CD4-positive, CD25-positive, alpha-beta regulatory T cell (primary cell): ENCODE results near the gene MKI67. TPM values are rescaled to one million over a fixed set of nuclear protein-coding genes. Genes with fewer than 3 reads are reported as not detected.

Experiments
- ATAC-seq, 2 donors: fragments of 150-1000 bp; cut with Tn5 transposase; one replicate each; pipeline ENCODE4 v1.10.0; 2021; ENCODE audit warnings: low read depth in 2 of 2, moderate number of reproducible peaks in 2 of 2, moderate library complexity in 1 of 2
- DNase-seq, 3 donors: peaks; one replicate each; pipeline versions ENCODE4 v3.0.0 to v3.0.0-alpha.2; 2012 to 2022; ENCODE audit warnings: mixed read lengths in 1 of 3
- H3K27ac ChIP-seq: one replicate; pipeline ENCODE4 v1.7.0; 2013; ENCODE audit warnings: mild to moderate bottlenecking, low read length; ENCODE audit not compliant: insufficient read depth, poor library complexity, severe bottlenecking
- H3K27me3 ChIP-seq: one replicate; pipeline ENCODE4 v1.7.0; 2013; ENCODE audit warnings: low read length; ENCODE audit not compliant: control insufficient read depth, insufficient read depth
- H3K36me3 ChIP-seq: one replicate; pipeline ENCODE4 v1.7.0; 2013; ENCODE audit warnings: mild to moderate bottlenecking, low read length, moderate library complexity; ENCODE audit not compliant: control insufficient read depth, insufficient read depth
- H3K4me1 ChIP-seq: 2 replicates; pipeline ENCODE4 v1.7.0; 2013; ENCODE audit warnings: mild to moderate bottlenecking, low read length; ENCODE audit not compliant: insufficient read depth, control insufficient read depth, poor library complexity, severe bottlenecking
- H3K4me3 ChIP-seq: one replicate; pipeline ENCODE4 v1.7.0; 2013; ENCODE audit warnings: low read depth, mild to moderate bottlenecking, low read length, moderate library complexity
- H3K9me3 ChIP-seq, 2 experiments: 1 replicate in 1 of 2; 2 replicates in 1 of 2; pipeline ENCODE4 v1.7.0; 2013; ENCODE audit warnings: low read length in 2 of 2, mild to moderate bottlenecking in 1 of 2, moderate library complexity in 1 of 2; ENCODE audit not compliant: control insufficient read depth in 2 of 2
- H3K27ac Mint-ChIP-seq, 3 donors: one replicate each; pipeline ENCODE4 v1.8.0; 2020 to 2022; ENCODE audit warnings: mild to moderate bottlenecking in 3 of 3, mixed read lengths in 3 of 3, moderate library complexity in 2 of 3
- H3K27me3 Mint-ChIP-seq: one replicate; pipeline ENCODE4 v1.8.0; 2022; ENCODE audit warnings: mild to moderate bottlenecking, mixed read lengths
- H3K36me3 Mint-ChIP-seq: one replicate; pipeline ENCODE4 v1.8.0; 2020; ENCODE audit warnings: mixed read lengths
- H3K4me1 Mint-ChIP-seq, 4 donors: one replicate each; pipeline ENCODE4 v1.8.0; 2020 to 2022; ENCODE audit warnings: mixed read lengths in 4 of 4, mild to moderate bottlenecking in 1 of 4
- H3K4me3 Mint-ChIP-seq, 4 donors: one replicate each; pipeline ENCODE4 v1.8.0; 2020 to 2022; ENCODE audit warnings: mild to moderate bottlenecking in 4 of 4, mixed read lengths in 4 of 4, moderate library complexity in 3 of 4
- H3K9me3 Mint-ChIP-seq, 7 donors: one replicate each; pipeline ENCODE4 v1.8.0; 2020 to 2022; ENCODE audit warnings: mixed read lengths in 7 of 7, mild to moderate bottlenecking in 3 of 7, moderate library complexity in 2 of 7
- polyA plus RNA-seq, 4 donors: library from polyadenylated mRNA; unstranded; fragments of 300-500 nt; fragmentation: Illumina TruSeq; gene quantifications; one replicate each; pipeline ENCODE4 v1.2.3, GENCODE V29; 2021
- total RNA-seq: library from RNA; stranded (reverse); gene quantifications from one replicate; pipeline ENCODE4 v1.2.3, GENCODE V29; 2022

MKI67 gene
- total and polyA plus RNA-seq, 5 donors from 2014 or later: 0.06 to 13.5 (median 0.90) TPM

GRCh38 chr10:128156999-128157755 is 31.0 kb upstream of the MKI67 start:
- Histone ChIP-seq H3K9me3 (no peaks in the 10 kb centered on the region), H3K36me3 (no peaks in the 10 kb centered on the region), H3K27me3 (peaks cover 5% of the 10 kb centered on the region), H3K4me1 (no peaks in the 10 kb centered on the region), H3K27ac (no peak overlapping the region), H3K4me3 (no peak overlapping the region)
- Mint-ChIP-seq H3K4me3 (peak overlapping the region in 1 of 4 donors; percentile 27), H3K27me3 (peaks cover 26% of the 10 kb centered on the region), H3K27ac (no peak overlapping the region), H3K4me1 (peaks cover 0 to 5% (median 1%) of the 10 kb centered on the region in 4 donors), H3K36me3 (no peaks in the 10 kb centered on the region), H3K9me3 (peaks cover 0 to 2% (median 0%) of the 10 kb centered on the region in 7 donors)
- DNase-seq: no peak
- no peak for ATAC-seq

- H3K9me3 Mint-ChIP-seq: no peaks in the 10 kb centered on the region
- DNase-seq (no peak), ATAC-seq (no peak)
- no peak overlapping the region for H3K4me3 ChIP-seq
- peaks cover 5% of the 10 kb centered on the region for H3K27me3 ChIP-seq
- H3K36me3 Mint-ChIP-seq: no peaks in the 10 kb centered on the region
- H3K27me3 Mint-ChIP-seq: peaks cover 28% of the 10 kb centered on the region
- H3K36me3 ChIP-seq: no peaks in the 10 kb centered on the region
- H3K4me3 Mint-ChIP-seq: peak overlapping the region in 2 of 4 donors; percentile 21 to 36
- peaks cover 0 to 5% (median 0%) of the 10 kb centered on the region in 4 donors for H3K4me1 Mint-ChIP-seq
- peaks cover 9% of the 10 kb centered on the region for H3K4me1 ChIP-seq
- no peak overlapping the region for H3K27ac Mint-ChIP-seq
- no peak overlapping the region for H3K27ac ChIP-seq
- H3K9me3 ChIP-seq: no peaks in the 10 kb centered on the region
Observed at GRCh38 chr10:128152741-128153580, 26.7 kb upstream of the MKI67 start.

- H3K9me3 ChIP-seq: no peaks in the 10 kb centered on the region
- H3K4me1 ChIP-seq: peaks cover 9% of the 10 kb centered on the region
- peak overlapping the region; percentile 10 to 92 (median 66) for H3K4me3 Mint-ChIP-seq
- ATAC-seq: no peak
- H3K4me3 ChIP-seq: no peak overlapping the region
- H3K27me3 ChIP-seq: peaks cover 1% of the 10 kb centered on the region
- H3K36me3 Mint-ChIP-seq: no peaks in the 10 kb centered on the region
- no peak overlapping the region for H3K27ac Mint-ChIP-seq
- peaks cover 16% of the 10 kb centered on the region for H3K27me3 Mint-ChIP-seq
- peaks cover 0 to 10% (median 4%) of the 10 kb centered on the region in 4 donors for H3K4me1 Mint-ChIP-seq
- H3K9me3 Mint-ChIP-seq: no peaks in the 10 kb centered on the region
- no peak for DNase-seq
- H3K27ac ChIP-seq: no peak overlapping the region
- H3K36me3 ChIP-seq: no peaks in the 10 kb centered on the region
Observed at GRCh38 chr10:128151031-128151430, 24.8 kb upstream of the MKI67 start.

- no peaks in the 10 kb centered on the region for H3K27me3 ChIP-seq
- DNase-seq (no peak), ATAC-seq (no peak)
- no peaks in the 10 kb centered on the region for H3K36me3 ChIP-seq
- peaks cover 0 to under 1% (median 0%) of the 10 kb centered on the region in 7 donors for H3K9me3 Mint-ChIP-seq
- H3K27me3 Mint-ChIP-seq: peaks cover 16% of the 10 kb centered on the region
- peak overlapping the region; percentile 65 to 92 (median 82) for H3K4me3 Mint-ChIP-seq
- peak overlapping the region; percentile 69 for H3K4me3 ChIP-seq
- no peak overlapping the region for H3K27ac Mint-ChIP-seq
- H3K36me3 Mint-ChIP-seq: no peaks in the 10 kb centered on the region
- H3K4me1 Mint-ChIP-seq: peaks cover 0 to 10% (median 4%) of the 10 kb centered on the region in 4 donors
- no peaks in the 10 kb centered on the region for H3K9me3 ChIP-seq
- H3K4me1 ChIP-seq: peaks cover 9% of the 10 kb centered on the region
- H3K27ac ChIP-seq: no peak overlapping the region
Observed at GRCh38 chr10:128150561-128150960, 24.3 kb upstream of the MKI67 start.

- Mint-ChIP-seq H3K9me3 (peaks cover 0 to 1% (median 0%) of the 10 kb centered on the region in 7 donors), H3K4me1 (peaks cover 0 to 10% (median 4%) of the 10 kb centered on the region in 4 donors), H3K27me3 (peaks cover 16% of the 10 kb centered on the region), H3K4me3 (peak overlapping the region; percentile 65 to 92 (median 82)), H3K36me3 (peaks cover 4% of the 10 kb centered on the region), H3K27ac (no peak overlapping the region)
- Histone ChIP-seq H3K36me3 (no peaks in the 10 kb centered on the region), H3K9me3 (no peaks in the 10 kb centered on the region), H3K27me3 (no peaks in the 10 kb centered on the region), H3K27ac (no peak overlapping the region), H3K4me1 (peaks cover 9% of the 10 kb centered on the region), H3K4me3 (peak overlapping the region; percentile 69)
- DNase-seq (peak; percentile 69 to 82 (median 79)), ATAC-seq (peak; percentile 95 to 96)
Observed at GRCh38 chr10:128150045-128150493, 23.8 kb upstream of the MKI67 start.

- Histone ChIP-seq H3K27ac (no peak overlapping the region), H3K9me3 (no peaks in the 10 kb centered on the region), H3K4me1 (peaks cover 9% of the 10 kb centered on the region), H3K36me3 (no peaks in the 10 kb centered on the region), H3K4me3 (no peak overlapping the region), H3K27me3 (no peaks in the 10 kb centered on the region)
- peaks cover 0 to 1% (median 0%) of the 10 kb centered on the region in 7 donors for H3K9me3 Mint-ChIP-seq
- H3K36me3 Mint-ChIP-seq: peaks cover 5% of the 10 kb centered on the region
- DNase-seq: no peak
- ATAC-seq: no peak
- peaks cover 0 to 10% (median 4%) of the 10 kb centered on the region in 4 donors for H3K4me1 Mint-ChIP-seq
- H3K27me3 Mint-ChIP-seq: peaks cover 16% of the 10 kb centered on the region
- peak overlapping the region in 1 of 3 donors; percentile 7 for H3K27ac Mint-ChIP-seq
- H3K4me3 Mint-ChIP-seq: peak overlapping the region in 3 of 4 donors; percentile 32 to 69 (median 48)
Observed at GRCh38 chr10:128149267-128150014, 23.2 kb upstream of the MKI67 start.

- no peak overlapping the region for H3K27ac Mint-ChIP-seq
- H3K9me3 Mint-ChIP-seq: peaks cover 0 to 1% (median 0%) of the 10 kb centered on the region in 7 donors
- peaks cover 10% of the 10 kb centered on the region for H3K27me3 Mint-ChIP-seq
- H3K4me1 Mint-ChIP-seq: peaks cover 0 to 10% (median 4%) of the 10 kb centered on the region in 4 donors
- Histone ChIP-seq H3K27me3 (no peaks in the 10 kb centered on the region), H3K4me3 (no peak overlapping the region), H3K36me3 (no peaks in the 10 kb centered on the region), H3K9me3 (no peaks in the 10 kb centered on the region), H3K4me1 (peaks cover 9% of the 10 kb centered on the region), H3K27ac (no peak overlapping the region)
- H3K4me3 Mint-ChIP-seq: peak overlapping the region in 1 of 4 donors; percentile 16
- ATAC-seq: no peak
- DNase-seq: no peak
- peaks cover 5% of the 10 kb centered on the region for H3K36me3 Mint-ChIP-seq
Observed at GRCh38 chr10:128147669-128148068, 21.4 kb upstream of the MKI67 start.
